ENCODE results near the gene MYO6.
A peak's percentile ranks its signal among the peaks of the same experiment; 100 is the strongest.
"Not testable (repeated sequence)": the region's sequence is repeated elsewhere in the genome, so short reads cannot be mapped to it uniquely, and the experiment has no call there.

Gene MYO6

GRCh38 chr6:75748743-75749538 lies at the start of gene MYO6:
Gene MYO6, plus strand, starts transcription at chr6:75749239. Its CDS starts 68,309 bp downstream, at chr6:75817548.
- DNase-seq (ENCODE audit: low read depth): no peak
- TF ChIP-seq, protein P1, sequence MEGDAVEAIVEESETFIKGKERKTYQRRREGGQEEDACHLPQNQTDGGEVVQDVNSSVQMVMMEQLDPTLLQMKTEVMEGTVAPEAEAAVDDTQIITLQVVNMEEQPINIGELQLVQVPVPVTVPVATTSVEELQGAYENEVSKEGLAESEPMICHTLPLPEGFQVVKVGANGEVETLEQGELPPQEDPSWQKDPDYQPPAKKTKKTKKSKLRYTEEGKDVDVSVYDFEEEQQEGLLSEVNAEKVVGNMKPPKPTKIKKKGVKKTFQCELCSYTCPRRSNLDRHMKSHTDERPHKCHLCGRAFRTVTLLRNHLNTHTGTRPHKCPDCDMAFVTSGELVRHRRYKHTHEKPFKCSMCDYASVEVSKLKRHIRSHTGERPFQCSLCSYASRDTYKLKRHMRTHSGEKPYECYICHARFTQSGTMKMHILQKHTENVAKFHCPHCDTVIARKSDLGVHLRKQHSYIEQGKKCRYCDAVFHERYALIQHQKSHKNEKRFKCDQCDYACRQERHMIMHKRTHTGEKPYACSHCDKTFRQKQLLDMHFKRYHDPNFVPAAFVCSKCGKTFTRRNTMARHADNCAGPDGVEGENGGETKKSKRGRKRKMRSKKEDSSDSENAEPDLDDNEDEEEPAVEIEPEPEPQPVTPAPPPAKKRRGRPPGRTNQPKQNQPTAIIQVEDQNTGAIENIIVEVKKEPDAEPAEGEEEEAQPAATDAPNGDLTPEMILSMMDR (IDR thresholded peaks at IDR 0.05; ENCODE audit: low read depth, low read length, missing control alignments): no peak
- H3K4me3 ChIP-seq (ENCODE audit: low read depth, low read length): peak within 1 kb of the TSS; percentile 84
- in situ Hi-C loops (cut with HindIII; ENCODE audit: low sequenced_read_pairs): no loop called here

DNA sequence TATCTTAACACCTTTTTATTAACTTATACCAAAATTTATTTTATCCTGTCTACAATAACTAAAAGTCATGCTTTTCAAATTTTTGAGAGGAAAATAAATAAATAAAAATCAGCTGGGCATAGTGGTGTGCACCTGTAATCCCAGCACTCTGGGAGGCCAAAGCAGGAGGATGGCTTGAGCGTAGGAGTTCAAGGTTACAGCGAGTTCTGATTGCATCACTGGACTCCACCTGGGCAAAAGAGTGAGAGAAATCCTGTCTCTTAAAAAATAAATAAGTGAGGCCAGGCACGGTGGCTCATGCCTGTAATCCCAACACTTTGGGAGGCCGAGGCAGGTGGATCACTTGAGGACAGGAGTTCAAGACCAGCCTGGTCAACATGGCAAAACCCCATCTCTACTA lies 40.7 kb upstream of the MYO6 start:
- in situ Hi-C loops (cut with HindIII; ENCODE audit: low sequenced_read_pairs); H3K4me3 ChIP-seq (ENCODE audit: low read depth, low read length); DNase-seq (ENCODE audit: low read depth): not testable (repeated sequence)

GRCh38 chr6:75711173-75711572 lies 37.9 kb upstream of the MYO6 start:
- TF ChIP-seq, protein P1 (IDR thresholded peaks at IDR 0.05; ENCODE audit: low read depth, low read length, missing control alignments): no peak
- no peak for DNase-seq (ENCODE audit: low read depth)
- H3K4me3 ChIP-seq (ENCODE audit: low read depth, low read length): no peak overlapping the region
- in situ Hi-C loops (cut with HindIII; ENCODE audit: low sequenced_read_pairs): no loop called here

- no peak for DNase-seq (ENCODE audit: low read depth)
- in situ Hi-C loops (cut with HindIII; ENCODE audit: low sequenced_read_pairs): no loop called here
- TF ChIP-seq, protein P1 (IDR thresholded peaks at IDR 0.05; ENCODE audit: low read depth, low read length, missing control alignments): no peak
- H3K4me3 ChIP-seq (ENCODE audit: low read depth, low read length): no peak overlapping the region
These were observed 29.9 kb upstream of the MYO6 start for GRCh38 chr6:75719133-75719532.

DNA sequence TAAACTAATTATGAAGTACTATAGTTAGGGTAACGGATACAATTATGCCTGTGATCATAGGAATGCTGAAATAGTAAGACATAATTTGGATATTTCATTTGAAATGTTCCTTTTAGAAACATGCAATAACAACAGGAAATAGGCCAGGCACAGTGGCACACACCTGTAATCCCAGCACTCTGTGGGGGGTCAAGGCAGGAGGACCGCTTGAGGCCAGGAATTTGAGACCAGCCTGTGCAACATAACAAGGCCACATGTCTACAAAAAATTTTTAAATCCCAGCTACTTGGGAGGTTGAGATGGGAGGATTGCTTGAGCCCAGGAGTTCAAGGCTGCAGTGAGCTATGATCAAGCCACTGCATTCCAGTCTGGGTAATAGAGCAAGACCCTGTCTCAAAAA lies 25.7 kb upstream of the MYO6 start:
- DNase-seq (ENCODE audit: low read depth): no peak
- TF ChIP-seq, protein P1 (IDR thresholded peaks at IDR 0.05; ENCODE audit: low read depth, low read length, missing control alignments): no peak

DNA sequence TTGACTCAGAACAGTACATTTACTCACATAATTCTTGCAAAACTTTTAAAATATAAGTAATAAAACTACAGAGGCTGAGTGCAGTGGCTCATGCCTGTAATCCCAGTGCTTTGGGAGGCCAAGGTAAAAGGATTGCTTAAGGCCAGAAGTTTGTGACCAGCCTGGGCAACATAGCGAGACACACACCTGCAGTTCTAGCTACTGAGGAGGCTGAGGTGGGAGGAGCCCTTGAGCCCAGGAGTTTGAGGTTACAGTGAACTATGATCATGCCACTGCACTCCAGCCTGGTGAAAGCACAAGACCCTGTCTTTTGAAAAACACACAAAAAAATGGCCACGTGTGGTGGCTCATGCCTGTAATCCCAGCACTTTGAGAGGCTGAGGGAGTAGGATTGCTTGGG lies 21.8 kb upstream of the MYO6 start:
- DNase-seq (ENCODE audit: low read depth): no peak
- in situ Hi-C loops (cut with HindIII; ENCODE audit: low sequenced_read_pairs): no loop called here
- TF ChIP-seq, protein P1 (IDR thresholded peaks at IDR 0.05; ENCODE audit: low read depth, low read length, missing control alignments): no peak
- no peak overlapping the region for H3K4me3 ChIP-seq (ENCODE audit: low read depth, low read length)

More for the DNA sequence above, 25.7 kb upstream of the MYO6 start:
- no peak overlapping the region for H3K4me3 ChIP-seq (ENCODE audit: low read depth, low read length)
- in situ Hi-C loops (cut with HindIII; ENCODE audit: low sequenced_read_pairs): no loop called here

DNA sequence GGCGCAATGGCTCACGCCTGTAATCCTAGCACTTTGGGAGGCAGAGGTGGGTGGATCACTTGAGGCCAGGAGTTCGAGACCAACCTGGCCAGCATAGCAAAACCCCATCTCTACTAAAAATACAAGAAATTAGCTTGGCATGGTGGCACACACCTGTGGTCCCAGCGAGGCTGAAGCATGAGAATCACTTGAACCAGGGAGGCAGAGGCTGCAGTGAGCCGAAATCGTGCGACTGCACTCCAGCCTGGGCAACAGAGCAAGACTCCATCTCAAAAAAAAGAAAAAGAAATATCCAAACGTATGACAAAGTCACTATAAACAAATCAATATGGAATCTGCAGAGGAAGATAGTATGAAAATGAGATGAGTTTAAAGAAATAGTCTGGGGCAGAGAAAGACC lies 18.0 kb upstream of the MYO6 start:
- H3K4me3 ChIP-seq (ENCODE audit: low read depth, low read length); in situ Hi-C loops (cut with HindIII; ENCODE audit: low sequenced_read_pairs); DNase-seq (ENCODE audit: low read depth): not testable (repeated sequence)

Data from astrocyte of the cerebellum (primary cell).